ACC112 (cell line): ENCODE measurements around the gene NXPH3.
A peak's percentile ranks its signal among the peaks of the same experiment; 100 is the strongest.

Experiments used
- H2AFZ ChIP-seq: fragments of 200-600 bp; sonication (generic); one replicate; pipeline ENCODE4 v1.6.0; 2017; ENCODE audit warnings: antibody characterized with exemption, low read length; ENCODE audit not compliant: unreplicated experiment
- H3K27ac ChIP-seq: fragments of 200-600 bp; sonication (generic); 2 replicates; pipeline ENCODE4 v1.5.1; 2014; ENCODE audit warnings: low read depth, mild to moderate bottlenecking, antibody characterized with exemption, low read length, moderate library complexity
- H3K27me3 ChIP-seq: fragments of 200-600 bp; sonication (generic); 2 replicates; pipeline ENCODE4 v1.6.1; 2014; ENCODE audit warnings: mild to moderate bottlenecking, antibody characterized with exemption, low read length, moderate library complexity, mixed read lengths; ENCODE audit not compliant: insufficient read depth
- H3K36me3 ChIP-seq: fragments of 200-600 bp; sonication (generic); 2 replicates; pipeline ENCODE4 v1.6.1; 2016; ENCODE audit warnings: mild to moderate bottlenecking, antibody characterized with exemption, low read length, moderate library complexity, mixed read lengths; ENCODE audit not compliant: insufficient read depth
- H3K4me1 ChIP-seq: fragments of 200-600 bp; sonication (generic); one replicate; pipeline ENCODE4 v1.6.1; 2016; ENCODE audit warnings: low read length, mixed read lengths; ENCODE audit not compliant: insufficient read depth, unreplicated experiment, control insufficient read depth
- H3K4me3 ChIP-seq: fragments of 200-600 bp; sonication (generic); 2 replicates; pipeline ENCODE4 v1.5.1; 2014; ENCODE audit warnings: mild to moderate bottlenecking, low read depth, low read length
- H3K79me2 ChIP-seq: fragments of 200-600 bp; sonication (generic); one replicate; pipeline ENCODE4 v1.6.0; 2016; ENCODE audit warnings: low read length; ENCODE audit not compliant: control insufficient read depth, unreplicated experiment, insufficient read depth

Gene NXPH3

GRCh38 chr17:49583889-49584288, 8.2 kb downstream of the NXPH3 start:
- no peaks in the 10 kb centered on the region for H3K27me3 ChIP-seq
- no peak overlapping the region for H3K4me3 ChIP-seq
- peaks cover 20% of the 10 kb centered on the region for H3K4me1 ChIP-seq
- no peak overlapping the region for H2AFZ ChIP-seq
- no peaks in the 10 kb centered on the region for H3K36me3 ChIP-seq
- no peaks in the 10 kb centered on the region for H3K79me2 ChIP-seq
- no peak overlapping the region for H3K27ac ChIP-seq

GRCh38 chr17:49585422-49586027, 9.9 kb downstream of the NXPH3 start:
- no peaks in the 10 kb centered on the region for H3K36me3 ChIP-seq
- H3K4me3 ChIP-seq: no peak overlapping the region
- no peaks in the 10 kb centered on the region for H3K79me2 ChIP-seq
- no peaks in the 10 kb centered on the region for H3K27me3 ChIP-seq
- H3K27ac ChIP-seq: no peak overlapping the region
- no peak overlapping the region for H2AFZ ChIP-seq
- H3K4me1 ChIP-seq: peaks cover 28% of the 10 kb centered on the region

DNA sequence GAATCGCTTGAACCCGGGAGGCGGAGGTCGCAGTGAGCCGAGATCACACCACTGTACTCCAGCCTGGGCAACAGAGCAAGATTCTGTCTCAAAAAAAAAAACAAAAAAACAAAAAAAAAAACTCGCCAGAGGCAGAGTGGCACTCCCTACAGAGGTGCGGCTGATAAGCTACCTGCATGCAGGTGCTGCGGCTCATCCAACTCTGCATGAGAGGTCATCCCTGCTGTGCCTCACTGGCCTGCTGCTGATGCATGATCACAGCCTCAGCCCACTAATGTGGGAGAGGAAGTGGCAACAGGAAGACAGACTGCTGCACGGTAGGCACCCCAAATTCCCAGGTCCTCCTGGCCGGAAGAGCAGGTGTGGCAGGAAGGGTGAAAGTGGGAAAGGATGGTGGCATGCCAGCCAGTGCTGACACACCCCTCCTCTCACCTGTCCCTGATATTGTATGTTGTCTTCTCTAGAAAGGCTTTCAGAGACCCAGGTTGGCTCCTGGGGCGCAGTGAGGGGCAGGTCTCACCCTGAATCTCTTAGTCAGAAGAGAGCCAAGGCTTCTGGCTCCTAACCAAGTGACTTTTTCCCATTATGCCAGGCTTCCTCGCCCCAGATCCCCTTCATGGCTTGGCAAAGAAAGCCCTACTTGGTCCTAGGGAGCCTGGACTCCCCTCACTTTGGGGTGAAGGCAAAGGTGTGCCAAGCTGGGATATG, 11.8 kb downstream of the NXPH3 start:
- Histone ChIP-seq H2AFZ (no peak overlapping the region), H3K27me3 (no peaks in the 10 kb centered on the region), H3K27ac (no peak overlapping the region), H3K4me3 (no peak overlapping the region), H3K36me3 (no peaks in the 10 kb centered on the region), H3K4me1 (peaks cover 26% of the 10 kb centered on the region), H3K79me2 (no peaks in the 10 kb centered on the region)

DNA sequence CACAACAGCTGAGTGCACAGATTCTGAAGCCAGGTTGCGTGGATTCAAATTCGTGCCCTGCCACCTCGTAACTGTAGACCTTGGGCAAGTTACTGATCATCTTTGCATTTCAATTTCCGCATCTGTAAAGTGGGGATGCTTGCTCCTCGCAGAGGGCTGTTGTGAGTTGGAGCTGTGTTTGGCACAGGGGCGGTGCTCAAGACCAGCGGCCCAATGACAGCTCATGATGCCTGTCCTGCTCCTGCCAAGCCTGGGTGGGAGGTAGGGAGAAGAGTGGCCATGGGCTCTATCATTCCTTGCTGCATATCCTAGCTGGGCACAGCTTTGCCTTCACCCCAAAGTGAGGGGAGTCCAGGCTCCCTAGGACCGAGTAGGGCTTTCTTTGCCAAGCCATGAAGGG, 12.6 kb downstream of the NXPH3 start:
- Histone ChIP-seq H3K36me3 (no peaks in the 10 kb centered on the region), H3K4me3 (no peak overlapping the region), H2AFZ (no peak overlapping the region), H3K27ac (no peak overlapping the region), H3K79me2 (no peaks in the 10 kb centered on the region), H3K4me1 (peaks cover 19% of the 10 kb centered on the region), H3K27me3 (no peaks in the 10 kb centered on the region)

GRCh38 chr17:49588726-49589576, 13.3 kb downstream of the NXPH3 start:
- H3K27ac ChIP-seq: peak overlapping the region; percentile 55; the same call in 1 of the 2 replicates
- H3K36me3 ChIP-seq: no peaks in the 10 kb centered on the region
- H3K4me1 ChIP-seq: peaks cover 19% of the 10 kb centered on the region
- H3K4me3 ChIP-seq: peak overlapping the region; percentile 36; the same call in 1 of the 2 replicates
- no peaks in the 10 kb centered on the region for H3K79me2 ChIP-seq
- H2AFZ ChIP-seq: no peak overlapping the region
- H3K27me3 ChIP-seq: no peaks in the 10 kb centered on the region

DNA sequence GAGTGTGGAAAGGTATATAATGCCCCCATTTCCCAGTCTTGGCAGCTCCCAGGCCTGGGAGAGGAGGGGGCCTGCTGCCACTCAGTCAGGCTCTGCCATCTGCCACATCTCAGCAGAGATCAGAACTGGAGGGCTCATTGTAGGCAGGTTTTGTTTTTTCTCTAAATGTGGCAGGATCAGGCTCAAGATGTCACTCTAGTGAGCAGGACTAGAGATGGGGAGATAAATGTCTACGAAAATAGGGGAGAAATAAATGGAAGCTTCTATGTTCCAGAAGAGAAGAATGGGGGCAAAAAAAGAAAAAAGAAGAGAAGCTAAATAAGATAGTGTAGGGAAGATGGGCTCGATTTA, 13.9 kb downstream of the NXPH3 start:
- Histone ChIP-seq H3K27ac (peak overlapping the region; percentile 55; the same call in 1 of the 2 replicates), H3K36me3 (no peaks in the 10 kb centered on the region), H3K4me1 (peaks cover 19% of the 10 kb centered on the region), H3K27me3 (no peaks in the 10 kb centered on the region), H3K4me3 (no peak overlapping the region), H2AFZ (no peak overlapping the region), H3K79me2 (no peaks in the 10 kb centered on the region)

DNA sequence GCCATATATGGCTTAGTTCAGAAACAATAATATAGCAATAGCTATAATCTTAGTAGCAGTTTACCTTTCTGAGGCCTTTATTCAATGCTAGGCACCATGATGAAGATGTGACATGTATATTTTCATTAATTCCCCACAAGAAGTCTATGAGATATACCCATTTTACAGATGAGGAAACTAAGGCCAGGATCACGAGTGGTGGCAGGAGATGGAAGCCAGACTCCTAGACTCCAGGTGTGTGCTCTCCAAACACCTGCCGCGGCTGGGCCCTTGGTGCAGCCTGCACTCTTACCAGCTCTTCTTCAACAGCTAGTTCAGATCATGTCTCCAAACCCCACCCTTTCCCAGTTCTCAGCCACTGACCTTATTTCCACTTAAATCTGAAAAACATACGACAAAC, 15.2 kb downstream of the NXPH3 start:
- Histone ChIP-seq H3K4me1 (peaks cover 19% of the 10 kb centered on the region), H3K79me2 (no peaks in the 10 kb centered on the region), H3K36me3 (no peaks in the 10 kb centered on the region), H3K27ac (no peak overlapping the region), H3K4me3 (no peak overlapping the region), H2AFZ (no peak overlapping the region), H3K27me3 (no peaks in the 10 kb centered on the region)

DNA sequence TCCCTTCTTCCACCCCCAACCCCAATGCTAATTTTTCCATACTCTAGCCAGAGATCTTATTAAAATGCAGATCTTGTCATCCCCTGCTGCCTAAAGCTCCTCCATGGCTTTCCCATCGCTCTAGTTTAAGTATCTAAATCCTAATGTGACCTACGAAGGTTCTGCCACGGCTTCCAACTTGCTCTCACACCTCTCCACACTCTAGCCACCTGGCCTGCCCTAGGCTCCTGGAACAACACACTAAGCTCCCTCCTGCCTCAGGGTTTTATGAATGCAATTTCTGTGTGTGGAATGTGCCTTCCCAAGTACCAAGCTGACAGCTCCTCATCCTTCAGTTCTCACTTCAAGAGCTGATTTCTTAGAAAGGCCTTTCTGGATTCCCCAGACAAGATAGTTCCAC, 16.6 kb downstream of the NXPH3 start:
- Histone ChIP-seq H3K79me2 (no peaks in the 10 kb centered on the region), H3K4me3 (no peak overlapping the region), H2AFZ (no peak overlapping the region), H3K36me3 (0 out of 2 replicates have a peak, but pooled peaks cover 6% of the 10 kb centered on the region), H3K27ac (no peak overlapping the region), H3K4me1 (peaks cover 19% of the 10 kb centered on the region), H3K27me3 (no peaks in the 10 kb centered on the region)

DNA sequence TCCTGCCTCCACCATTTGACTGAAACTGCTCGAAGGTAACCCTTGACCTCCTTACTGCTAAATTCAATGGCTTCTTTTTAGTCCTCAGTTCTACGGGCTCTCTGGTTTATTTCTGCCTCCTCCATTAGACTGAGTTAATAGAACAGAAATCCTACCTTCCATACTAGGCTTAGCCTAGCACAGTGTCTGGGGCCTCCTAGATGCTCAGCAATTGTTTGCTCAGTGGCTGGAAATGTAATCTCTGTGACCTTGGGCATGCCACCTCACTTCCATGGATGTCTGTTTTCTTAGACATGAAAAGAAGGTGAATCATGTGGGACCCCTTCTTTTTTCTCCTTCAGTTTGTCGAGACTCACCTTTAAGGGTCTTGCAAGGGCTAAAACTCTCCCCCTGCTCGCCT, 19.7 kb downstream of the NXPH3 start:
- Histone ChIP-seq H3K4me1 (peaks cover 11% of the 10 kb centered on the region), H3K27ac (no peak overlapping the region), H3K79me2 (no peaks in the 10 kb centered on the region), H3K36me3 (peaks cover 8% of the 10 kb centered on the region; the same call in 1 of the 2 replicates), H3K27me3 (no peaks in the 10 kb centered on the region), H2AFZ (no peak overlapping the region), H3K4me3 (no peak overlapping the region)

- H3K36me3 ChIP-seq: peaks cover 9% of the 10 kb centered on the region; the same call in 1 of the 2 replicates
- no peak overlapping the region for H3K27ac ChIP-seq
- peaks cover 11% of the 10 kb centered on the region for H3K4me1 ChIP-seq
- no peaks in the 10 kb centered on the region for H3K79me2 ChIP-seq
- no peak overlapping the region for H2AFZ ChIP-seq
- no peaks in the 10 kb centered on the region for H3K27me3 ChIP-seq
- H3K4me3 ChIP-seq: no peak overlapping the region
These were observed 20.3 kb downstream of the NXPH3 start for GRCh38 chr17:49595980-49596379.
